GM03348 (cell line): ENCODE measurements around the gene SEL1L2.

Experiments
- DNase-seq: peaks from one replicate; pipeline ENCODE4 v3.0.0; 2012; ENCODE audit warnings: low spot score

The SEL1L2 gene

DNA sequence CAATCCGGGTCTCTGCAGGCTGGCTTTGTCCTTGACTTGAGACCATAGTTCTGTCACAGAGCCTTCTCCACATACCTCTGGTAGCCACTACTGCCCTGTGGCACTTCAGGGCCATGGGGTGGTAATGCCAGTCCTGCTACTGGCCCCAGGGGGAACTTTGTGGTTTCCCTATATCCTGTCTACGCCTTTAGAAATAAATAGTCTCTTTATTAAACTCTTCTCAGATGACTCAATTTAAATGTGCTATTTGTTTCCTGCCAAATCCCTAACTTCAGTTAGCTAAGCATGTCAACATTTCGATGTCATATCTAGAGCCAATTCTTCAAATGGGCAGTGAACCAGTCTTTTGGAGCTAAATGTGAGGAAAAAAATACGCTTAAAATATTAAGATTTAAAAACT lies 60.1 kb downstream of the SEL1L2 start:
- peak; percentile 48 for DNase-seq

DNA sequence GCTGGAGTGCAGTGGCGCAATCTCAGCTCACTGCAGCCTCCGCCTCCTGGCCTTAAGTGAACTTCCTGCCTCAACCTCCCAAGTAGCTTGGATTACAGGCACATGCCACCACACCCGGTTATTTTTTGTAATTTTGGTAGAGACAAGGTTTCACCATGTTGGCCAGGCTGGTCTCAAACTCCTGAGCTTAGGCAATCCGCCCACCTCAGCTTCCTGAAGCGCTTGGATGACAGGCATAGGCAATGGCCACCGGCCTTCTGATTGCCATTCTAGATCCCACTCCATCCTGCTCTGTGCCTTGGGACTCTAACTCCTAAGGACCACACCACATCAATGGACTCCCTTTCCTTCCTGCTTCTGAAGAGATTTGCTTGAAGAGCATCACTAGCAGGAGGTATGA lies 60.6 kb downstream of the SEL1L2 start:
- DNase-seq, result no peak

- DNase-seq, result no peak
Observed at GRCh38 chr20:13928901-13929300, 61.5 kb downstream of the SEL1L2 start.

- DNase-seq, result no peak
Observed at GRCh38 chr20:13927171-13927570, 63.2 kb downstream of the SEL1L2 start.

DNA sequence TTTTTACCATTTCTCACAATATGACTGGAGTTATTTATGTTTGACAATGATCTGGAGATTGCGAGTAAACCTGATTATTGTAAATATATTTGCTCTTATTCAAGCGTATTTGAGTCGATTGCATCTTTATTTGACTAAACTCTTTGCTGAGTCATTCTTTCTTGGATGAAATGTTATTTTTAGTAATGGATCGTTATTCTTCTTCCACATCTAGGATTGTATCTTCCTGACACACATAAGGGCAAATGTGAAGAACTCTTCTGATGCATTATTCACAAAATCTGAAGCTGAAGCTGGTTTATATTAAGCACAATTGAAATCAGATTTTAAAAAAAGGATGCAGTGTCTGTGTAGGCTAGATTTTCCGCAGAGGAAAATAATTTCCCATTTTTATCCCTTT lies 68.2 kb downstream of the SEL1L2 start:
- peak; percentile 35 for DNase-seq

DNA sequence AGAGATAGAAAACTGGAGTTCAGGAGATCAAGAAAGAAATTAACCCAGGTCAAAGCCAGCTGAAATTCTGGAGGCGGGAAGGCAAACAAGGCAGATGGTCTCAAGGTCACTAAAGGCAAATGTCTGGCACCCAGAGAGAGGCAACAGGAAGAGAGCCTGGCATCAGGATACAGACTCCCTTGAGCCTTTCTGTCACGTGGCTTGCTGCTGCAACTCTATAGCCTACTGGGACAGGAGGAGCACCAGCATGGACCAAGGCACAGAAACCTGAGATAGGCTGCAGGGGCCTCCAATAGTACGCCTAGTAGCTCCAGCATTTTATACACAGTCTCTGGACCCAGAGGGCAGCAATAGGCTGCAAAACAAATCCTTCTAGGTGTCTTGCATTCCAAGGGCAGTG lies 75.1 kb downstream of the SEL1L2 start:
- no peak for DNase-seq

DNA sequence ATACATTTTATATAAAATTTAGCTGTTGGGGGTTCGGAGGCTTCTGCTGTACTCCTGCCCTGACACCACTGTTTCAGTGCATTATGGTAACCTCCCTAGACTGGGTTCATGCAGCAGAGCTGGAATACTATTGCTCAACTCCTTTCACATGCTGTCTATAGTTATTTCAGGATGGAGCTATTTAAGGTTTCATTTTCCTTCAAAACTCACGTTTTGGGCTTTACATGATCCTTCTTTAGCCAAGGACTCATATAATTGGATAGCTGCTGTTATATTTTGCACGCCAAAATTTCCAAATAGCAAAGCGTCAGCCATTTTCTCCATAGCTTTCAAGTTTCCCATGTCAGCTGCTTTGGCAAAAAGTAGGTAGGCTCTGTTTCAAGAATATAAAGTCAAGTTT lies 76.8 kb downstream of the SEL1L2 start:
- peak; percentile 33 for DNase-seq

DNA sequence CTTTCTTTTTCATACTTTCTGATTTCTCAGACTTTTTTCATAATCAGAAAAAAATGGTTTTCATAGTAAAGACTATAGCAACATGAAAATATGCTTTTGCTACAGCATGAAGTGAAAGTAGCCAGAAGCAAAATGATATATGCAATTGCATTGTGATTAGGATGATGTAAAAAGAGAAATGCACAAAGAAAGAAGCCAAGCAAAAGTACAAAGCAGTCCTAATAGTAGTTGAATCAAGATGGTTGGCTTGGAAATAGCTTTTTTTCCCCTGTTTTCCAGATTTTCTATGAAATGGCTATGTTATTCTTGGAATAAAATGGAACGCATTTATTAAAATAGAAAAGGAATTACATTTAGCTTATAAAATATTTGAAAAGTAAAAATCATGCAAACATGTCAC lies 77.3 kb downstream of the SEL1L2 start:
- DNase-seq, result no peak

GRCh38 chr20:13910492-13910891 lies 79.9 kb downstream of the SEL1L2 start:
- DNase-seq, result no peak

GRCh38 chr20:13909067-13909466 lies 81.3 kb downstream of the SEL1L2 start:
- DNase-seq, result no peak

- DNase-seq, result no peak
Observed at GRCh38 chr20:13904766-13905165, 85.6 kb downstream of the SEL1L2 start.

GRCh38 chr20:13900496-13900895 lies 89.9 kb downstream of the SEL1L2 start:
- no peak for DNase-seq

- peak; percentile 48 for DNase-seq
Observed at GRCh38 chr20:13898012-13898612, 92.3 kb downstream of the SEL1L2 start.

GRCh38 chr20:13891575-13891974 lies 98.8 kb downstream of the SEL1L2 start:
- no peak for DNase-seq

- no peak for DNase-seq
Observed at GRCh38 chr20:13884803-13885202, 105.6 kb downstream of the SEL1L2 start.

DNA sequence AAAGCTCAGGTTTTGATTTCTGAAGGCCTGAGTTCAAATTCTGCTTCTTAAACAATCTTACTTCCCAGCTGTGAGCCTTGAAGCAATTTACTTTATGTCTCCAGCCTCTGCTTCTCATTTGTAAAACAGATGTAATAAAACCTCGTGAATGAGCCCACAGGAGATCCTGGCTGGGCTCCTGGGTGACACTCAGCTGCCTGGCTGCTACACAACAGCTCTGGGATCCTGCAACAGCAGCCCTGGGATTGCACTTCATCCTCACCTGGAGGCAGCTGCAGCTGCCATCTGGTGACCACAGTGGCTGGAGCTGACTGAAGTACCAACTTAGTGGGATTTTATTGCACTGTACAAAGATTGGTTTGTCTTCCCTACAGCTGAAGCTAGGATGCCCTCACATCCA lies 107.0 kb downstream of the SEL1L2 start:
- peak; percentile 28 for DNase-seq

GRCh38 chr20:13878566-13878965 lies 111.8 kb downstream of the SEL1L2 start:
- DNase-seq, result no peak

GRCh38 chr20:13877793-13878192 lies 112.6 kb downstream of the SEL1L2 start:
- peak; percentile 18 for DNase-seq

- no peak for DNase-seq
Observed at GRCh38 chr20:13875265-13875811, 115.1 kb downstream of the SEL1L2 start.

GRCh38 chr20:13874394-13875157 lies 115.8 kb downstream of the SEL1L2 start:
- DNase-seq, result no peak

DNA sequence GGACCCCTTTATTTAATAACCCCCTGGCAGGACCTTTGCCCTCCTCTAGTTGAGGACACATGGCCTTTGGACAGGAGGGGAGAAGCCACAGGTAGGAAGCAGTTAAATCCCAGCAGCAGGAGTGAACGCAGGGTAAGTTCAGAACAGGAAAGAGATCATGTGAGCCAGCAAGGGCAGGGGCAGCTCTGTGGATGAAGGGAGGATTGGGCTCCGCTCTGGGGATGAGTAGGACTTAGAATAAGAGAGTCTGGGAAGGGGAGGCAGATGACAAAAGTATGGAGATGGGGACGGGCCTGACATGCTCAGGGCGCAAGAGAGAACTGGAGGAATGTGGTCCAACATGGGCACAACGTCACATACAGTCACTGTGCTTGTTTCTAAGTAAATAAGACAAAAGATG lies 116.6 kb downstream of the SEL1L2 start:
- no peak for DNase-seq

GRCh38 chr20:13870170-13870748 lies 120.2 kb downstream of the SEL1L2 start:
- DNase-seq, result no peak

- peak; percentile 87 for DNase-seq
Observed at GRCh38 chr20:13868331-13868730, 122.1 kb downstream of the SEL1L2 start.
